ENCODE results near the gene RBM20. TPM values are rescaled to one million over a fixed set of nuclear protein-coding genes. Genes with fewer than 3 reads are reported as not detected.

RBM20 gene
- polyA plus RNA-seq, 1 experiment = 0.11 TPM

DNA sequence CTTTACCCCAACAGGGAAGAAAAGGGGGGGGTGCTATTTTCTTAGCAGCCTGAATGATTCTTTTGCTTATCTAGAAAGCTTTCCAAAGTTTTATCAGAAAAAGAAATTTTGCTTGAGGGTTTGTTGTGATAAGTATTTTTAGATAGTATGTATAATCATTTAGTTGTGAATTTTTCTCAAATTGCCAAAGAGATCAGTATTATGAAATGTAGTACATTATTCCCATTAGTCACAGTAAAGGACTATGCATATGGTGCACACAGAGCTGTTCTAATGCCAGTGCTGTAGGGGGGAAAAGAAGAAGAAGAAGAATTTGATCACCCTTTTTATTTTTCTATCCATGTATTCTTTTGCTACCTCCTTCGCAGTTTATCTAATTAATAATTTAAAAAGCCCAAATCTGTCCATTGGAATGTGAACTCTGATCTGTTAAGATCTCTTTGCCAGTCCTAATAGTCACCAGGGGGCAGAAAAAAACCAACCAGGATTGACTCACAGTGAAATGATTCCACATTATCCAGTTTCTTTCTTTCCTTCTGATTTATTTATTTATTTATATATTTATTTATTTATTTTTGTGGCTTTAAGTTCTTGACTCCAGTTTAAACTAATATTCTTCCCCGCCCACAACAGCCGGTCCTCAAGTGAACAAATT is 4.7 kb downstream of the RBM20 start:
- Histone ChIP-seq H3K9me3 (ENCODE audit: control insufficient read depth, insufficient read depth, low read length) (no peaks in the 10 kb centered on the region), H3K27me3 (ENCODE audit: control insufficient read depth, insufficient read depth, low read length) (peaks cover 23% of the 10 kb centered on the region), H3K27ac (ENCODE audit: low read depth, low read length) (no peak overlapping the region), H3K4me3 (ENCODE audit: low read depth, low read length) (no peak overlapping the region)
- POLR2A ChIA-PET = interaction anchor here (0.7 kb wide), 1 partner anchor 26 kb away, joined by 3 read pairs; no protein-coding TSS in a partner anchor
- DNase-seq (ENCODE audit: low read depth, low spot score) = no peak
- CTCF ChIA-PET = interaction anchor here (1.7 to 3.4 kb wide), 2 partner anchors 18 to 24 kb away, joined by 3 to 12 read pairs; no protein-coding TSS in a partner anchor
- TF ChIP-seq, protein P1, sequence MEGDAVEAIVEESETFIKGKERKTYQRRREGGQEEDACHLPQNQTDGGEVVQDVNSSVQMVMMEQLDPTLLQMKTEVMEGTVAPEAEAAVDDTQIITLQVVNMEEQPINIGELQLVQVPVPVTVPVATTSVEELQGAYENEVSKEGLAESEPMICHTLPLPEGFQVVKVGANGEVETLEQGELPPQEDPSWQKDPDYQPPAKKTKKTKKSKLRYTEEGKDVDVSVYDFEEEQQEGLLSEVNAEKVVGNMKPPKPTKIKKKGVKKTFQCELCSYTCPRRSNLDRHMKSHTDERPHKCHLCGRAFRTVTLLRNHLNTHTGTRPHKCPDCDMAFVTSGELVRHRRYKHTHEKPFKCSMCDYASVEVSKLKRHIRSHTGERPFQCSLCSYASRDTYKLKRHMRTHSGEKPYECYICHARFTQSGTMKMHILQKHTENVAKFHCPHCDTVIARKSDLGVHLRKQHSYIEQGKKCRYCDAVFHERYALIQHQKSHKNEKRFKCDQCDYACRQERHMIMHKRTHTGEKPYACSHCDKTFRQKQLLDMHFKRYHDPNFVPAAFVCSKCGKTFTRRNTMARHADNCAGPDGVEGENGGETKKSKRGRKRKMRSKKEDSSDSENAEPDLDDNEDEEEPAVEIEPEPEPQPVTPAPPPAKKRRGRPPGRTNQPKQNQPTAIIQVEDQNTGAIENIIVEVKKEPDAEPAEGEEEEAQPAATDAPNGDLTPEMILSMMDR (IDR thresholded peaks at IDR 0.05; ENCODE audit: low read depth, low read length) = 0 out of 2 replicates have a peak, but pooled peaks have one; percentile 8

- H3K4me3 ChIP-seq (ENCODE audit: low read depth, low read length) = no peak overlapping the region
- no peaks in the 10 kb centered on the region for H3K9me3 ChIP-seq (ENCODE audit: control insufficient read depth, insufficient read depth, low read length)
- POLR2A ChIA-PET = no interaction called here
- DNase-seq (ENCODE audit: low read depth, low spot score) = no peak
- H3K27me3 ChIP-seq (ENCODE audit: control insufficient read depth, insufficient read depth, low read length) = peaks cover 21% of the 10 kb centered on the region
- TF ChIP-seq, protein P1 (IDR thresholded peaks at IDR 0.05; ENCODE audit: low read depth, low read length) = no peak
- CTCF ChIA-PET = interaction anchor here (1.0 to 3.4 kb wide), 3 partner anchors 17 to 100 kb away, joined by 3 to 12 read pairs (median 3); no protein-coding TSS in a partner anchor
- H3K27ac ChIP-seq (ENCODE audit: low read depth, low read length) = no peak overlapping the region
These were observed 5.5 kb downstream of the RBM20 start for GRCh38 chr10:110649347-110650264.

GRCh38 chr10:110650265-110650668 is 6.1 kb downstream of the RBM20 start:
- no peak for DNase-seq (ENCODE audit: low read depth, low spot score)
- H3K27ac ChIP-seq (ENCODE audit: low read depth, low read length) = no peak overlapping the region
- CTCF ChIA-PET = interaction anchor here (1.0 to 1.7 kb wide), 2 partner anchors 16 to 101 kb away, joined by 3 read pairs; no protein-coding TSS in a partner anchor
- POLR2A ChIA-PET = no interaction called here
- H3K9me3 ChIP-seq (ENCODE audit: control insufficient read depth, insufficient read depth, low read length) = no peaks in the 10 kb centered on the region
- peaks cover 15% of the 10 kb centered on the region for H3K27me3 ChIP-seq (ENCODE audit: control insufficient read depth, insufficient read depth, low read length)
- H3K4me3 ChIP-seq (ENCODE audit: low read depth, low read length) = no peak overlapping the region
- TF ChIP-seq, protein P1 (IDR thresholded peaks at IDR 0.05; ENCODE audit: low read depth, low read length) = no peak

GRCh38 chr10:110651044-110651958 is 7.2 kb downstream of the RBM20 start:
- ChIA-PET CTCF (interaction anchor here (1.4 kb wide), 1 partner anchor 21 kb away, joined by 3 read pairs; no protein-coding TSS in a partner anchor), POLR2A (interaction anchor here (0.6 to 1.2 kb wide), 4 partner anchors 14 to 576 kb away, joined by 3 to 4 read pairs (median 3); no protein-coding TSS in a partner anchor)
- DNase-seq (ENCODE audit: low read depth, low spot score) = peak; percentile 67
- H3K27me3 ChIP-seq (ENCODE audit: control insufficient read depth, insufficient read depth, low read length) = peaks cover 13% of the 10 kb centered on the region
- peak overlapping the region; percentile 23 for H3K27ac ChIP-seq (ENCODE audit: low read depth, low read length)
- H3K9me3 ChIP-seq (ENCODE audit: control insufficient read depth, insufficient read depth, low read length) = no peaks in the 10 kb centered on the region
- peak overlapping the region; percentile 43 for H3K4me3 ChIP-seq (ENCODE audit: low read depth, low read length)
- TF ChIP-seq, protein P1 (IDR thresholded peaks at IDR 0.05; ENCODE audit: low read depth, low read length) = no peak

Measured in AG04450 (cell line).